ENCODE results near the gene RAPGEF1. TPM values are rescaled to one million over a fixed set of nuclear protein-coding genes. Genes with fewer than 3 reads are reported as not detected.
A peak's percentile ranks its signal among the peaks of the same experiment; 100 is the strongest.
"Not testable (repeated sequence)": the region's sequence is repeated elsewhere in the genome, so short reads cannot be mapped to it uniquely, and the experiment has no call there.

The RAPGEF1 gene
- total and polyA plus RNA-seq, 2 donors (not counting 3 experiments of a cell fraction or from before 2014, with no cell fraction given), result 50.0 to 124 TPM

- FAIRE-seq (peak; percentile 92), DNase-seq (ENCODE audit: low read depth, low spot score) (peak; percentile 83)
- Histone ChIP-seq H3K36me3 (ENCODE audit: control insufficient read depth in 2 of 2, extremely low read depth in 1 of 2, insufficient read depth in 2 of 2, low read length in 2 of 2) (no peaks in the 10 kb centered on the region), H3K4me3 (replicated peaks in 1 of 3; ENCODE audit: insufficient read depth in 1 of 3, low read depth in 1 of 3, low read length in 3 of 3) (no peak overlapping the region), H3K27me3 (ENCODE audit: control insufficient read depth in 2 of 2, insufficient read depth in 2 of 2, low read length in 2 of 2) (no peaks in the 10 kb centered on the region), H4K20me1 (replicated peaks; ENCODE audit: control insufficient read depth, extremely low read depth, insufficient read depth, low read length) (no peaks in the 10 kb centered on the region), H3K27ac (ENCODE audit: insufficient read depth, low read depth, low read length) (peak overlapping the region; percentile 79), H2AFZ (ENCODE audit: low read depth, low read length) (no peak overlapping the region), H3K9me1 (replicated peaks; ENCODE audit: control insufficient read depth, extremely low read depth, insufficient read depth, low read length) (no peaks in the 10 kb centered on the region), H3K4me2 (ENCODE audit: insufficient read depth, low read length) (peak overlapping the region; percentile 28), H3K79me2 (ENCODE audit: control insufficient read depth, insufficient read depth, low read length) (peaks cover 76% of the 10 kb centered on the region), H3K9ac (replicated peaks; ENCODE audit: extremely low read depth, insufficient read depth, low read length) (peak overlapping the region; percentile 65), H3K4me1 (ENCODE audit: control insufficient read depth, extremely low read depth, insufficient read depth, low read length) (peaks cover 55% of the 10 kb centered on the region), H3K9me3 (replicated peaks; ENCODE audit: control insufficient read depth, insufficient read depth, low read length) (no peaks in the 10 kb centered on the region)
- BruUV-seq (replicated peaks), result no TSS peak
- ChIA-PET CTCF (interaction anchor here (0.9 to 2.4 kb wide), 8 partner anchors 18 to 118 kb away, joined by 4 to 12 read pairs (median 4); partner anchors contain the start of gene RAPGEF1), POLR2A (no interaction called here)
- TF ChIP-seq GATA2 (IDR thresholded peaks at IDR 0.05; ENCODE audit: insufficient read depth, insufficient read length, low read depth, low read length), result peak; percentile 47
- no peak for TF ChIP-seq MAX (IDR thresholded peaks at IDR 0.05; ENCODE audit: insufficient read depth, insufficient read length)
- peak; percentile 53 for TF ChIP-seq FOS (IDR thresholded peaks at IDR 0.05; ENCODE audit: borderline replicate concordance, insufficient read depth, low read length)
- dilution Hi-C loops (cut with MboI; ENCODE audit: extremely low pct_ligation_motif_present, low sequenced_read_pairs), result no loop called here
- intact Hi-C loops (cut with micrococcal nuclease), result no loop called here
These were observed 30.0 kb downstream of the RAPGEF1 start for GRCh38 chr9:131709771-131710431.

- peak overlapping the region; percentile 84 for H3K27ac ChIP-seq (ENCODE audit: insufficient read depth, low read depth, low read length)
- POLR2A ChIA-PET; H3K9me1 ChIP-seq (replicated peaks; ENCODE audit: control insufficient read depth, extremely low read depth, insufficient read depth, low read length); H4K20me1 ChIP-seq (replicated peaks; ENCODE audit: control insufficient read depth, extremely low read depth, insufficient read depth, low read length); H3K36me3 ChIP-seq (ENCODE audit: control insufficient read depth in 2 of 2, extremely low read depth in 1 of 2, insufficient read depth in 2 of 2, low read length in 2 of 2); intact Hi-C loops (cut with micrococcal nuclease); H3K4me3 ChIP-seq (replicated peaks in 1 of 3; ENCODE audit: insufficient read depth in 1 of 3, low read depth in 1 of 3, low read length in 3 of 3); FAIRE-seq; H3K9me3 ChIP-seq (replicated peaks; ENCODE audit: control insufficient read depth, insufficient read depth, low read length); DNase-seq (ENCODE audit: low read depth, low spot score); H2AFZ ChIP-seq (ENCODE audit: low read depth, low read length); H3K27me3 ChIP-seq (ENCODE audit: control insufficient read depth in 2 of 2, insufficient read depth in 2 of 2, low read length in 2 of 2); dilution Hi-C loops (cut with MboI; ENCODE audit: extremely low pct_ligation_motif_present, low sequenced_read_pairs): not testable (repeated sequence)
- H3K79me2 ChIP-seq (ENCODE audit: control insufficient read depth, insufficient read depth, low read length), result peaks cover 82% of the 10 kb centered on the region
- peak overlapping the region; percentile 65 for H3K9ac ChIP-seq (replicated peaks; ENCODE audit: extremely low read depth, insufficient read depth, low read length)
- peaks cover 51% of the 10 kb centered on the region for H3K4me1 ChIP-seq (ENCODE audit: control insufficient read depth, extremely low read depth, insufficient read depth, low read length)
- CTCF ChIA-PET, result interaction anchor here (1.0 to 2.4 kb wide), 9 partner anchors 14 to 117 kb away, joined by 3 to 12 read pairs (median 4); partner anchors contain the start of gene RAPGEF1
- peak overlapping the region; percentile 28 for H3K4me2 ChIP-seq (ENCODE audit: insufficient read depth, low read length)
- TSS peak; percentile 34 for BruUV-seq (replicated peaks)
These were observed 30.7 kb downstream of the RAPGEF1 start for GRCh38 chr9:131709010-131709770.
